Breast epithelium (tissue), 4 donors: Measurements from ENCODE around the gene LGR4. TPM values are rescaled to one million over a fixed set of nuclear protein-coding genes. Genes with fewer than 3 reads are reported as not detected.
"Not testable (repeated sequence)": the region's sequence is repeated elsewhere in the genome, so short reads cannot be mapped to it uniquely, and the experiment has no call there.

ENCODE experiments used
- DNase-seq, 2 donors: peaks; one replicate each; pipeline ENCODE4 v3.0.0-alpha.2; 2019; ENCODE audit warnings: low spot score in 2 of 2
- H3K27ac ChIP-seq, 2 donors: fragments of 200-600 bp; sonication (generic) in 1 of 2; one replicate each; pipeline ENCODE4 v1.5.1; 2016 to 2019; ENCODE audit warnings: mild to moderate bottlenecking in 1 of 2
- H3K27me3 ChIP-seq, 2 donors: fragments of 200-600 bp; sonication (generic) in 1 of 2; one replicate each; pipeline versions ENCODE4 v1.5.1 to v1.6.0; 2017 to 2019; ENCODE audit warnings: control low read depth in 1 of 2, mild to moderate bottlenecking in 1 of 2
- H3K36me3 ChIP-seq: fragments of 200-600 bp; one replicate; pipeline ENCODE4 v1.5.1; 2019
- H3K4me1 ChIP-seq, 2 donors: fragments of 200-600 bp; sonication (generic); one replicate each; pipeline ENCODE4 v1.5.1; 2016 to 2019; ENCODE audit warnings: control low read depth in 1 of 2
- H3K4me3 ChIP-seq, 3 donors: fragments of 200-600 bp; sonication (generic); 1 replicate in 2 of 3; 2 replicates in 1 of 3; pipeline ENCODE4 v1.5.1; 2016 to 2019; ENCODE audit warnings: mild to moderate bottlenecking in 3 of 3, moderate library complexity in 2 of 3
- H3K9me3 ChIP-seq, 2 donors: fragments of 200-600 bp; sonication (generic) in 1 of 2; one replicate each; pipeline ENCODE4 v1.5.1; 2016 to 2019; ENCODE audit warnings: control low read depth in 1 of 2
- POLR2A ChIP-seq: fragments of 450-650 bp; IDR thresholded peaks from one replicate; pipeline ENCODE4 v1.6.1; 2016; ENCODE audit warnings: antibody characterized with exemption, mild to moderate bottlenecking, moderate library complexity
- POLR2AphosphoS5 ChIP-seq, 3 donors: sonication (generic); formaldehyde crosslinking; IDR thresholded peaks; one replicate each; pipeline ENCODE4 v1.6.1; 2017; ENCODE audit warnings: antibody characterized with exemption in 3 of 3
- intact Hi-C: fragments of 100-400 bp; cut with DNase I; formaldehyde crosslinking; loops from one replicate; pipeline ENCODE4 v1.15.1; 2023; ENCODE audit warnings: low total_unique reads
- total RNA-seq, 3 donors: library from RNA; depleted of rRNA; stranded (reverse); fragments of >200 nt; gene quantifications; one replicate each; pipeline ENCODE4 v1.1.0, GENCODE V29; 2016
- TF ChIP-seq, protein P1 (sequence below), 3 donors: fragments of 450-650 bp; IDR thresholded peaks; one replicate each; pipeline ENCODE4 v1.5.1; 2016 to 2017; ENCODE audit warnings: antibody characterized with exemption in 3 of 3, mild to moderate bottlenecking in 3 of 3, moderate library complexity in 3 of 3

The LGR4 gene
- total RNA-seq, 3 donors from 2014 or later, result 28.5 to 93.7 (median 34.2) TPM

DNA sequence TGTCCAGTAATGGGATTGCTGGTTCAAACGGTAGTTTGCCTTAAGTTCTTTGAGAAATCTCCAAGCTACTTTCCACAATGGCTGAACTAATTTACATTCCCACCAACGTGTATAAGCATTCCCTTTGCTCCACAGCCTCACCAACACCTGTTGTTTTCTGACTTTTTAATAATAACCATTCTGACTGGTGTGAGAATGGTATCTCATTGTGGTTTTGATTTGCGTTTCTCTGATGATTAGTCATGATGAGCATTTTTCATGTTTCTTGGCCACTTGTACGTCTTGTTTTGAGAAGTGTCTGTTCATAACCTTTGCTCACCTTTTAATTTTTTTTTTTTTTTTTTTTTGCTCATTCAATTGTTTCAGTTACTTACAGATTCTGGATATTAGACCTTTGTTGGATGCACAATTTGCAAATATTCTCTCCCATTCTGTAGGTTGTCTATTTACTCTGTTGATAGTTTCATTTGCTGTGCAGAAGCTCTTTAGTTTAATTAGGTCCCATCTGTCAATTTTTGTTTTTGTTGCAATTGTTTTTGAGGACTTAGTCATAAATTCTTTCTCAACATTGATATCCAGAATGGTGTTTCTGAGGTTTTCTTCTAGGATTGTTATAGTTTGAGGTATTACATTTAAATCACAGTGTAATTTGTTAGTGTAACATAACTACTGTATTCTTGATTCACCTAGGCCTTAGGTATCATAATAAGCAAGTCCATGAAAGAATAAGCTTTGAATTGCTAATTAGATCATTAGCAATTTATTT lies 142.5 kb downstream of the LGR4 start:
- H3K27me3 ChIP-seq, result no peaks in the 10 kb centered on the region
- no peaks in the 10 kb centered on the region for H3K36me3 ChIP-seq
- intact Hi-C loops, result no loop called here
- no peaks in the 10 kb centered on the region for H3K9me3 ChIP-seq
- peak overlapping the region in 1 of 2 donors; percentile 78 for H3K27ac ChIP-seq
- no peak for DNase-seq
- no peak overlapping the region for H3K4me3 ChIP-seq
- no peaks in the 10 kb centered on the region for H3K4me1 ChIP-seq
- no peak for TF ChIP-seq POLR2AphosphoS5 (IDR thresholded peaks at IDR 0.05)
- no peak for TF ChIP-seq POLR2A
- TF ChIP-seq, protein P1, sequence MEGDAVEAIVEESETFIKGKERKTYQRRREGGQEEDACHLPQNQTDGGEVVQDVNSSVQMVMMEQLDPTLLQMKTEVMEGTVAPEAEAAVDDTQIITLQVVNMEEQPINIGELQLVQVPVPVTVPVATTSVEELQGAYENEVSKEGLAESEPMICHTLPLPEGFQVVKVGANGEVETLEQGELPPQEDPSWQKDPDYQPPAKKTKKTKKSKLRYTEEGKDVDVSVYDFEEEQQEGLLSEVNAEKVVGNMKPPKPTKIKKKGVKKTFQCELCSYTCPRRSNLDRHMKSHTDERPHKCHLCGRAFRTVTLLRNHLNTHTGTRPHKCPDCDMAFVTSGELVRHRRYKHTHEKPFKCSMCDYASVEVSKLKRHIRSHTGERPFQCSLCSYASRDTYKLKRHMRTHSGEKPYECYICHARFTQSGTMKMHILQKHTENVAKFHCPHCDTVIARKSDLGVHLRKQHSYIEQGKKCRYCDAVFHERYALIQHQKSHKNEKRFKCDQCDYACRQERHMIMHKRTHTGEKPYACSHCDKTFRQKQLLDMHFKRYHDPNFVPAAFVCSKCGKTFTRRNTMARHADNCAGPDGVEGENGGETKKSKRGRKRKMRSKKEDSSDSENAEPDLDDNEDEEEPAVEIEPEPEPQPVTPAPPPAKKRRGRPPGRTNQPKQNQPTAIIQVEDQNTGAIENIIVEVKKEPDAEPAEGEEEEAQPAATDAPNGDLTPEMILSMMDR (IDR thresholded peaks at IDR 0.05), result no peak

DNA sequence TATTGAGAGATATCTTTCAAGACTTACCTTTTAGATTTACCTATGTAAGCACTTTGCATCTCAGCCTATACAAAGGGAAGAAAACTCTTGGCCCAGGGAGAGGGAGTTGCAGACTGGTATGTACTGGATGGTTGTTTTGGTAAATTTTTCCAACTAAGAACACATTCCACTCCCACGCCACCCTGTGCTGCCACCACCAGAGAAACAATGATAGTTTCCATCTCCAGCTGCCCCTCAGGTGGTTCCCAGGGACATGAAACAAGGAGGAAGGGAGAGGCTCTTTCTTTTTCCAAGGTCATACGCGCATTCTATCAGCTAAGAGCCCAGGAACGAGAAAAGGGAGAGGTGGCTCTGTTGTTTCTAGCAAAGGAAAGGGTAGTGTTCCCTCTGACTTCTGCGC lies 144.0 kb downstream of the LGR4 start:
- DNase-seq, result peak in 1 of 2 donors; percentile 74
- intact Hi-C loops, result no loop called here
- Histone ChIP-seq H3K36me3 (no peaks in the 10 kb centered on the region), H3K4me3 (no peak overlapping the region), H3K27ac (peak overlapping the region; percentile 52 to 78), H3K9me3 (no peaks in the 10 kb centered on the region), H3K27me3 (no peaks in the 10 kb centered on the region), H3K4me1 (no peaks in the 10 kb centered on the region)
- TF ChIP-seq POLR2A, result no peak
- TF ChIP-seq POLR2AphosphoS5 (IDR thresholded peaks at IDR 0.05), result peak in 1 of 3 donors; percentile 13
- TF ChIP-seq, protein P1 (IDR thresholded peaks at IDR 0.05), result no peak

DNA sequence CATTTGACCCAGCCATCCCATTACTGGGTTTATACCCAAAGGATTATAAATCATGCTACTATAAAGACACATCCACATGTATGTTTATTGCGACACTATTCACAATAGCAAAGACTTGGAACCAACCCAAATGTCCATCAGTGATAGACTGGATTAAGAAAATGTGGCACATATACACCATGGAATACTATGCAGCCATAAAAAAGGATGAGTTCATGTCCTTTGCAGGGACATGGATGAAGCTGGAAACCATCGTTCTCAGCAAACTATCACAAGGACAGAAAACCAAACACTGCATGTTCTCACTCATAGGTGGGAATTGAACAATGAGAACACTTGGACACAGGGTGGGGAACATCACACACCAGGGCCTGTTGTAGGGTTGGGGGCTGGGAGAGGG lies 145.5 kb downstream of the LGR4 start:
- H3K27me3 ChIP-seq, H3K27ac ChIP-seq, H3K9me3 ChIP-seq, H3K4me3 ChIP-seq, intact Hi-C loops, DNase-seq, H3K4me1 ChIP-seq, H3K36me3 ChIP-seq: not testable (repeated sequence)

DNA sequence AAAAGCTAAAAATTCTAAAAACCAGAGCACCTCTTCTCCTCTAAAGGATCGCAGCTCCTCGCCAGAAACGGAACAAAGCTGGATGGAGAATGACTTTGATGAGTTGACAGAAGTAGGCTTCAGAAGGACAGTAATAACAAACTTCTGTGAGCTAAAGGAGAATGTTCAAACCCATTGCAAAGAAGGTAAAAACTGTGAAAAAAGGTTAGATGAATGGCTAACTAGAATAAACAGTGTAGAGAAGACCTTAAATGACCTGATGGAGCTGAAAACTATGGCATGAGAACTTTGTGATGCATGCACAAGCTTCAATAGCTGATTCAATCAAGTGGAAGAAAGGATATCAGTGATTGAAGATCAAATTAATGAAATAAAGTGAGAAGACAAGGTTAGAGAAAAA lies 150.4 kb downstream of the LGR4 start:
- H3K27ac ChIP-seq, DNase-seq, H3K27me3 ChIP-seq, H3K9me3 ChIP-seq, H3K4me3 ChIP-seq, H3K4me1 ChIP-seq, intact Hi-C loops, H3K36me3 ChIP-seq: not testable (repeated sequence)

DNA sequence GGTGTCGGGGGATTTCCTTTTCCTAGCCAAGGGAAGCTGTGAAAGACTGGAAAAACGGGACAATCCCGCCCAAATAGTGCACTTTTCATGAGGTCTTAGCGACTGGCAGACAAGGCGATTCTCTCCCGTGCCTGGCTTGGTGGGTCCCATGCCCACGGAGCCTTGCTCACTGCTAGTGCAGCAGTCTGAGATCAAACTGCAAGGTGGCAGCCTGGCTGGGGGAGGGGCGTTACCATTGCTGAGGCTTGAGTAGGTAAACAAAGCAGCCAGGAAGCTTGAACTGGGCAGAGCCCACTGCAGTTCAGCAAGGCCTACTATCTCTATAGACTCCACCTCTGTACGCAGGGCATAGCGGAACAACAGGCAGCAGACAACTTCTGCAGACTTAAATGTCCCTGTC lies 151.2 kb downstream of the LGR4 start:
- H3K4me1 ChIP-seq, H3K9me3 ChIP-seq, H3K36me3 ChIP-seq, H3K27ac ChIP-seq, H3K27me3 ChIP-seq, H3K4me3 ChIP-seq, DNase-seq, intact Hi-C loops: not testable (repeated sequence)

DNA sequence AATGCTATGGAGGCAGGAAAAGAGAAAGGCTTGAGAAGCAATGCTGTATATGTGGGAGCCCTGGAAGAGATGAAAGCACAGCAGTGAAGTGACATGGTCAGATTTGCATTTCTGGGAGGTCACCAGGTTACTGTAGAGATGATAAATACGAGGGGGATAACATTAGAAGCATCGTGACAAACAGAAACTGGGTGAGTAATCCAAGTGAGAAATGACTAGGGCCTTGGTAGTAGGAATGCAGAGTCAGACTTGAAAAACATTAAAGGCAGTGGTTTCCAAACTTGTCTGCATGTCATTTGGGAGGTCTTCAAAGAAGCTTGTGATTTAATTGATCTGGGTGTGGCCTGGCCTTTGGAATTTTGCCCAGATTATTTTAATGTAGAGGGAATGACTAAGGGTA lies 153.5 kb downstream of the LGR4 start:
- Histone ChIP-seq H3K27me3 (no peaks in the 10 kb centered on the region), H3K9me3 (no peaks in the 10 kb centered on the region), H3K4me3 (no peak overlapping the region), H3K4me1 (no peaks in the 10 kb centered on the region), H3K36me3 (no peaks in the 10 kb centered on the region), H3K27ac (no peak overlapping the region)
- no peak for DNase-seq
- TF ChIP-seq POLR2A, result no peak
- no peak for TF ChIP-seq POLR2AphosphoS5 (IDR thresholded peaks at IDR 0.05)
- TF ChIP-seq, protein P1 (IDR thresholded peaks at IDR 0.05), result no peak
- intact Hi-C loops, result no loop called here

DNA sequence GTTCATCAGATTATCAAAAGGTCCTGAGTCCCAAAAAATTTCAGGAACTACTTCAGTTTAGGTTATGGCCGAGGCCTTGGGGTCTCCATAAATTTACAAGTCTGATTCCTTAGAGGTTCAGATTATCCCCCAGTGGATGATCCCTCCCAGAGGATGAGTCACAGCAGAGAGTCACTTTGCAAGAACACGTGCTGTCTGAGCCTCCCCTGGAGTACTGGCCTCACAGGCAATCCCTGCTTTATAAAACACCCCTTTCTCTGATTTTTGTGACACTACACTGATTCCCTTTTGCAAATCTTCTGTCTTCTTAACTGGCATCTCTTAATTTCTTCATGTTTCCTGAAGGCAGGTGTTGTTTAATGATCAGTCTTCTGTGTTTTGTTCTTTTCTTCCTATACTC lies 154.8 kb downstream of the LGR4 start:
- Histone ChIP-seq H3K4me3 (no peak overlapping the region), H3K27ac (no peak overlapping the region), H3K36me3 (no peaks in the 10 kb centered on the region), H3K4me1 (no peaks in the 10 kb centered on the region), H3K9me3 (no peaks in the 10 kb centered on the region), H3K27me3 (no peaks in the 10 kb centered on the region)
- no peak for DNase-seq
- TF ChIP-seq, protein P1 (IDR thresholded peaks at IDR 0.05), result no peak
- TF ChIP-seq POLR2A (no peak), POLR2AphosphoS5 (IDR thresholded peaks at IDR 0.05) (no peak)
- intact Hi-C loops, result no loop called here
